Measurements from ENCODE around the gene KIF26A. TPM values are rescaled to one million over a fixed set of nuclear protein-coding genes. Genes with fewer than 3 reads are reported as not detected.

Gene KIF26A
- total and polyA plus RNA-seq, 2 experiments from 2014 or later = 5.6 to 103 TPM

- Mint-ChIP-seq H3K27ac (no peak overlapping the region), H3K4me1 (no peaks in the 10 kb centered on the region), H3K36me3 (ENCODE audit: low read depth) (no peaks in the 10 kb centered on the region), H3K9me3 (no peaks in the 10 kb centered on the region), H3K27me3 (ENCODE audit: insufficient read depth, low read depth, poor library complexity) (peaks cover 5% of the 10 kb centered on the region), H3K4me3 (no peak overlapping the region)
- H3K9me2 ChIP-seq (ENCODE audit: insufficient read depth) = no peaks in the 10 kb centered on the region
- TF ChIP-seq JUNB (IDR thresholded peaks at IDR 0.05; ENCODE audit: unreplicated experiment) (no peak), POLR2AphosphoS5 (IDR thresholded peaks at IDR 0.05; ENCODE audit: low read depth) (no peak), EZH2 (IDR thresholded peaks at IDR 0.05; ENCODE audit: low read depth, unreplicated experiment) (no peak), ZNF331 (CRISPR knock-in tag; IDR thresholded peaks at IDR 0.05; ENCODE audit: low read depth) (no peak), CREB1 (CRISPR knock-in tag; IDR thresholded peaks at IDR 0.05; ENCODE audit: low read depth) (no peak), EZH2phosphoT487 (IDR thresholded peaks at IDR 0.05; ENCODE audit: unreplicated experiment) (no peak), ETS1 (IDR thresholded peaks at IDR 0.05) (no peak)
- H3F3A ChIP-seq (replicated peaks; ENCODE audit: low read depth) = no peaks in the 10 kb centered on the region
- H3K4me1 ChIP-seq (ENCODE audit: insufficient read depth) = no peaks in the 10 kb centered on the region
- no peaks in the 10 kb centered on the region for H3K36me3 ChIP-seq (ENCODE audit: insufficient read depth)
- ATAC-seq = no peak
- H4K20me1 ChIP-seq (replicated peaks; ENCODE audit: insufficient read depth) = no peaks in the 10 kb centered on the region
- no peak overlapping the region for H3K4me3 ChIP-seq
- no peak overlapping the region for H3K4me2 ChIP-seq
- no peaks in the 10 kb centered on the region for H3K79me2 ChIP-seq (replicated peaks; ENCODE audit: insufficient read depth)
- H3K27me3 ChIP-seq (ENCODE audit: insufficient read depth) = no peaks in the 10 kb centered on the region
- H2AFZ ChIP-seq = no peak overlapping the region
- no peak overlapping the region for H3K27ac ChIP-seq (ENCODE audit: low read depth)
- no peak for DNase-seq (ENCODE audit: low spot score)
Measured at GRCh38 chr14:104203071-104203425, 64.7 kb downstream of the KIF26A start.

GRCh38 chr14:104204660-104205149, 66.3 kb downstream of the KIF26A start:
- no peaks in the 10 kb centered on the region for H3K27me3 ChIP-seq (ENCODE audit: insufficient read depth)
- Mint-ChIP-seq H3K27me3 (ENCODE audit: insufficient read depth, low read depth, poor library complexity) (peaks cover 5% of the 10 kb centered on the region), H3K9me3 (no peaks in the 10 kb centered on the region), H3K4me1 (no peaks in the 10 kb centered on the region), H3K4me3 (no peak overlapping the region), H3K36me3 (ENCODE audit: low read depth) (no peaks in the 10 kb centered on the region), H3K27ac (no peak overlapping the region)
- H3K4me2 ChIP-seq = no peak overlapping the region
- no peaks in the 10 kb centered on the region for H3K79me2 ChIP-seq (replicated peaks; ENCODE audit: insufficient read depth)
- H4K20me1 ChIP-seq (replicated peaks; ENCODE audit: insufficient read depth) = no peaks in the 10 kb centered on the region
- H3K36me3 ChIP-seq (ENCODE audit: insufficient read depth) = no peaks in the 10 kb centered on the region
- ATAC-seq (no peak), DNase-seq (ENCODE audit: low spot score) (no peak)
- H3K4me3 ChIP-seq = no peak overlapping the region
- H3K9me2 ChIP-seq (ENCODE audit: insufficient read depth) = no peaks in the 10 kb centered on the region
- no peaks in the 10 kb centered on the region for H3F3A ChIP-seq (replicated peaks; ENCODE audit: low read depth)
- H2AFZ ChIP-seq = no peak overlapping the region
- H3K27ac ChIP-seq (ENCODE audit: low read depth) = no peak overlapping the region
- H3K4me1 ChIP-seq (ENCODE audit: insufficient read depth) = no peaks in the 10 kb centered on the region
- TF ChIP-seq CREB1 (CRISPR knock-in tag; IDR thresholded peaks at IDR 0.05; ENCODE audit: low read depth) (no peak), NANOG (IDR thresholded peaks at IDR 0.05; ENCODE audit: borderline replicate concordance) (no peak), ETS1 (IDR thresholded peaks at IDR 0.05) (no peak), JUNB (IDR thresholded peaks at IDR 0.05; ENCODE audit: unreplicated experiment) (no peak), ZNF331 (CRISPR knock-in tag; IDR thresholded peaks at IDR 0.05; ENCODE audit: low read depth) (no peak), CTCF (conservative IDR thresholded peaks at IDR 0.05; ENCODE audit: low read depth in 2 of 2) (no peak), REST (IDR thresholded peaks at IDR 0.05; ENCODE audit: unreplicated experiment) (no peak), POLR2AphosphoS5 (IDR thresholded peaks at IDR 0.05; ENCODE audit: low read depth) (no peak)
